LoVo (cell line): ENCODE measurements around the gene SLC2A4.
A peak's percentile ranks its signal among the peaks of the same experiment; 100 is the strongest.

Experiments used
- DNase-seq: peaks from one replicate; pipeline ENCODE4 v3.0.0-alpha.2; 2016; ENCODE audit warnings: low spot score

Gene SLC2A4

DNA sequence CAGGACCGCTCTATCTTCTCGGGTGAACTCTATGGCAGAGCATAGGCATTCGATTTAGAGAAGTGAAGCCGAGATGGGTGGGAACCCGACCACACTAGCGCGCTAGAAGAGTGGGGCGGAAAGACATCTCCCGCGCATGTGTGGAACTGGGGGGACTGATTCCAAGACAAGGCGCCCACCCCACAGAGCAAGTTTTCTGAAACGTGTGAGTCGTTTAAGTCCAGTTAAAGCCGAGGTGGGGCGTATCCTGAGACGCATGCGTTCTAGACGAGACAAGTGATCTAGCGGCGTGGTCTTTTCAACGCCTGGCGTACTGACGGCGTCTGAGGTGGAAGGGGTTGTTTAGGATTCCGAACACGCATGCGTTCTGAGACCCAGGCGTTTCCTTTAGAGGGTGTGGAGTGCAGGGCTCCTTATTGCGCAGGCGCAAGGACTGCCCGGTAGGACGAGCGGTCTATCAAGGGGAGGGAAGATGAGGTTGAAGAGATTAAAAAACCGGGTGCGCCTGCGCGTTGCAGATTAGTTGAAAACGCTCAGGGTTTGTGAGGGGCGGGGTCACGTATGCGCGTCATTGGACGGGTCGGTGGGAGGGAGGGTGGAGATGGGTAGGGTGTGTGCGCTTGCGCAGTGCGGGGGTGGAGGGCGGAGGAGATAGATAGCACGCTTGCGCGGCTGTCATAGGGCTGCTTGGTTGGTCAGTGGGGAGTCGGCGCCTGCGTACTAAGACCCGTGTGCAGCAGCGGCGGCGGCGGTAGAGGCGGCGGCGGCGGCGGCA lies 25.6 kb downstream of the SLC2A4 start, which contains the start of gene EIF5A:
Gene EIF5A, plus strand, starts transcription at position 718 of the 775 bp plus-strand sequence. CDS start 2,008 bp downstream, outside the sequence.
- DNase-seq, result peak; percentile 100

DNA sequence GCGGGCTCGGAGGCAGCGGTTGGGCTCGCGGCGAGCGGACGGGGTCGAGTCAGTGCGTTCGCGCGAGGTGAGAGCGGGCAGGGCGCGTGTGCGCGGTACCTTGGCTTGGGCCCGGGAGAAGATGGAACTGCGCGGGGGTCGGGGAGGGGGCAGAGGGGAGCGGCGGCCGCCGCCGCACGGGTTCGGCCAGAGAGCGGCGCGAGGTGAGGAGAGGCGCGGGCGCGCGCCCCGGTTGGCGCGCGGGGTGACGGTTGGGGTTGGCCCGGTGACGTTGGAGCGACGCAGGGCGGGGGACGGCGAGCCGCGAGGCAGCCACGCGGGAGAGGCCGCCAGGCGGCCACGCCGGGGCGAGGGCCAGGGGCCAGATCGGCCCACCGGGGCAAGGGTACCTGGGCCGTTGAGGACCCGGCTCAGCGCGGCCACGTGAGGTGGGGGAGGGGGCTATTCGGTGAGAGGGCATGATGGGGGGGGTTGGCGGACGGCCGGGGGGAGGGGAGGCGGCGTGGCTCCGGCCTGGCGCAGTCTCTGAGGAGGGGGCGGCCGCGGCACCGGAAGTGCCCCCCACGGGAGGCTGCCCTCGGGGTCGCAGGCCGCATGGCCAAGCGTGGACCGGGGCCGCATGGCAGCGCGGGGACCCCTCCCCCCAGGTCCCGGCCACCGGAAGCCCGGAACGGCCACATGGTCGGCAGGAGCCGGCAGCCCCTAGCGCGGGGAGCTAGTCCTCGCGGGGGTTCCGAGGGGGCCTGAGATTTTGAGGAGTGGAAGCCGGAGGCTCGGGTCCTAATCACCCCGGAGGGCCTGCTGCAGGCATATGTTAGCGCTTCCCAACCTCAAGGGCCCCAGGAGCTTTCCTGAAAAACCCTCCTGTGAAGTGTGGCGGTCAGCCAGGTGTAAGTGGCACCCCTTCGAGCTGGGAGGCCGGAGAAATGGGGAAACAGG lies 26.4 kb downstream of the SLC2A4 start:
- no peak for DNase-seq

- peak; percentile 82 for DNase-seq
Observed at GRCh38 chr17:7308625-7309433, 27.3 kb downstream of the SLC2A4 start.

DNA sequence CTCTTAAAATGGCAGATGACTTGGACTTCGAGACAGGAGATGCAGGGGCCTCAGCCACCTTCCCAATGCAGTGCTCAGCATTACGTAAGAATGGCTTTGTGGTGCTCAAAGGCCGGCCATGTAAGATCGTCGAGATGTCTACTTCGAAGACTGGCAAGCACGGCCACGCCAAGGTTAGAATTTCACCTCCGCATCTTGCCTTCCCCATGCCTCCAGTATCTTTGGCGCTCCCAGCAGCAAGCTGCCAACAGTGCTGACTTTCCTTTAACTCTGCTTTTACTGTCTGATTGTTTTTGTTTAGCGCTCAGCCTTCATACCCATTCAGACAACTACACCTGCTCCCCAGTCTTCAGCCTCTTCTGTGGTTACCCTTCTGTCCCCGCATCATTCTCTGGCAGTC lies 28.1 kb downstream of the SLC2A4 start:
- no peak for DNase-seq

GRCh38 chr17:7311110-7311705 lies 29.7 kb downstream of the SLC2A4 start:
- DNase-seq, result no peak

GRCh38 chr17:7312432-7313087 lies 31.0 kb downstream of the SLC2A4 start:
- DNase-seq, result no peak

- no peak for DNase-seq
Observed at GRCh38 chr17:7313088-7313889, 31.8 kb downstream of the SLC2A4 start.

- DNase-seq, result no peak
Observed at GRCh38 chr17:7313890-7314718, 32.6 kb downstream of the SLC2A4 start.

GRCh38 chr17:7314719-7315569 lies 33.4 kb downstream of the SLC2A4 start, which contains the start of gene GPS2:
GPS2 (minus strand) TSS chr17:7315360; CDS start chr17:7315052, 308 bp downstream.
- peak; percentile 89 for DNase-seq

GRCh38 chr17:7315570-7316235 lies 34.2 kb downstream of the SLC2A4 start:
- no peak for DNase-seq

DNA sequence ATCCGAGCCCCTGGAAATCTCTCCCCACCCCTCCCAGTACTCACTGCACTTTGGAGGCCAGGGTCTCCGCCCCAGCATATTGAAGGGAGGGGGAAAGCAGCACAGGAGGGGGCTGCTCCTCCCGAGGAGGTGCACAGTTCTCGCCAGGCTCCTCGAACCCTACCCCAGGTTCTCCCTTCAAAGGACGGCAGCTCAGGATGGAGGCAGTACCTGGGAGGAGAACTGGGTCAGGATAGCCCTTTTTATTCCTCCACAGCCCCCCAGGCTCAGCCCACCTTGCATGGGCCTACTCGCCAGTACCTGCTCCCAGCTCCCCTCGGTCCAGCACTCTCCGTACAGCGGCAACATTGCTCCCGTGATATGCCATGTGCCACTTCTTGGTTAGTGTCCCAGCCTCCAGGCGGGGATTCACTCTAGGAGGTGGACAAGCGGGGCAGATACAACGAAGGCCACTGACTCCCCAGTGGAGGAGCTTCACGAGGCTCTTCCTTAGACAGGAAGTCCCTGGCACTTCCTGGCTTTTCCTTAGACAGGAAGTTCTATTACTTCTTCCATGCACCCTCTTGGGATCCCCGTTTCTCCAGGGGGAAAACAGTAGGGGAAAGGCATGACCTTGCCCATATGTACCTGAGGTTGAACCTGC lies 35.8 kb downstream of the SLC2A4 start:
- DNase-seq, result no peak

- DNase-seq, result no peak
Observed at GRCh38 chr17:7318121-7318860, 36.8 kb downstream of the SLC2A4 start.

- DNase-seq, result no peak
Observed at GRCh38 chr17:7321466-7321865, 39.9 kb downstream of the SLC2A4 start.

DNA sequence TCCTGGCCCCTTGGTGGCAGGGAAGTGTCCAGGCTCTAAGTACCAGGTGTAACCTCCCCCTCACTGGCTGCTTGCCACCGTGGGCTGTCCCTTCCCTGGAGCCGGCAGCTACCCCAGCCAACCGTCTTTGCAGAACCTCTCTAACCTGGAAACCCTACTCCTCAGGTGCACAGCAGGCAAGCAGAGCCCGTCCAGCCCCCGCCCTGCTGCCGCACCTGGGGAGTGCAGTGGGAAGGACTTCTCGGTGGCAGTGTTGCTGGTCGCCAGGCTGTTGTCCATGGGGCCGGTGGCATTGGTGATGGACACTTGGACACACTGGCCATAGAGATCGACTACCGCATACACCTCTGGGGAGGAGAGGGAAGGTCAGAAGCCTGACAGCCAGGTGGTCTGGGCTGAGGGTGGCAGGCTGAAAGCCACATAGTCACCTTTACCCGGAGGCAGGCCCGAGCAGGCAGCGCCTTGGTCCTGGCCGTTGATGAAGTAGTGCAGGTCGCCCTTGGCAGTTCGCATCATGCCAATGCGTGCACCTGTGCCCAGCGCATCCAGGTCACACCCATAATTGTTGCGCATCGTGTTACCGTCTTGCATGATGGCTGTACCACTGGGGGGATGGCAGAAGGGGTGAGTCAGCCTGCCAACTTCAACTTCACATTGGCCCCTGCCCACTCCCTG lies 41.1 kb downstream of the SLC2A4 start:
- DNase-seq, result no peak

DNA sequence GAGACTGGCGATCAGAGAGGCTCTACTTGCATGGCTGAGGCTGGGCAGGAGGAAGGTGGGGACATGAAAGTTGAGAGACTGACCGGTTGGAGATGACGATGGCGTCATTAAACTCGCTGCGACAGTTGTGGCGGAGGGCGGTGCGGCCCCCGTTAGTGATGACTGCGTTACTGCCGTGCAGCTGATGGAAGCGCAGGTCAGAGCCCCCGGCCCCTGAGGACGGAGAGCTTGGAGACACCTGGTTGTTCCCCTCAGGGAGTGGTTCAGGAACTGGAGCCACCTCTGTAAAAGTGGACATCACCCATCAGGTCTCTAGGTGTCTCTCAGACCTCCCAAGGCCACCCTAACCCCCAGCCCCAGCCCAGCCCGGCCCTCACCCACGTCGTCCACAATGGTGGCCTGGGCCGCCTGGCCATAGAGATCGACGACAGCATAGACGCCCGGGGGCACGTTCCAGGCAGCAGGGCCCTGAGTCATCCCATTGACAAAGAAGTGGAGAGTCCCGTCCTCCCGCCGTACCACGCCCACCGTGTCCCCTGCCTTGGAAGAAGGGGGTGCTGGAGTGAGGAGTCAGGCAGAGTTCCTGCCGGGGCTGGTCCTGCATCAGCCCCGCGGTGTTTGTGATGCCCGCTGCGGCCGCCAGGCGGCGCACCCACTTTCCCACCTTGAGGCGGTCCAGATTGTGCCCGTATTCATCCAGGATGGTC lies 42.4 kb downstream of the SLC2A4 start:
- DNase-seq, result no peak
